GM18499 (cell line): ENCODE results near the gene IAPP.
"Not testable (repeated sequence)": the region's sequence is repeated elsewhere in the genome, so short reads cannot be mapped to it uniquely, and the experiment has no call there.

Source experiments
- ATAC-seq: cut with Tn5 transposase; IDR thresholded peaks from one replicate; pipeline ENCODE4 v1.9.1; 2021; ENCODE audit warnings: moderate number of reproducible peaks; ENCODE audit not compliant: insufficient read depth, unreplicated experiment

IAPP gene

GRCh38 chr12:21370845-21371449, 1.8 kb upstream of the IAPP start:
- no peak for ATAC-seq

- no peak for ATAC-seq
Measured at GRCh38 chr12:21379218-21379617, 6.5 kb downstream of the IAPP start.

- not testable (repeated sequence) for ATAC-seq
Measured at GRCh38 chr12:21381320-21381719, 8.6 kb downstream of the IAPP start.

GRCh38 chr12:21384261-21384660, 11.6 kb downstream of the IAPP start:
- ATAC-seq, result no peak

GRCh38 chr12:21387174-21387573, 14.5 kb downstream of the IAPP start:
- no peak for ATAC-seq

- no peak for ATAC-seq
Measured at GRCh38 chr12:21392384-21392783, 19.7 kb downstream of the IAPP start.

GRCh38 chr12:21394828-21395626, 22.3 kb downstream of the IAPP start:
- ATAC-seq, result not testable (repeated sequence)

GRCh38 chr12:21413369-21414277, 40.9 kb downstream of the IAPP start:
- no peak for ATAC-seq

- no peak for ATAC-seq
Measured at GRCh38 chr12:21416511-21417121, 43.9 kb downstream of the IAPP start.

GRCh38 chr12:21418398-21418797, 45.7 kb downstream of the IAPP start:
- ATAC-seq, result not testable (repeated sequence)

GRCh38 chr12:21419009-21419699, 46.5 kb downstream of the IAPP start:
- not testable (repeated sequence) for ATAC-seq

- no peak for ATAC-seq
Measured at GRCh38 chr12:21428241-21428640, 55.5 kb downstream of the IAPP start.
